PC-9 (cell line): ENCODE data around the gene NRXN2. TPM values are rescaled to one million over a fixed set of nuclear protein-coding genes. Genes with fewer than 3 reads are reported as not detected.
A peak's percentile ranks its signal among the peaks of the same experiment; 100 is the strongest.

Source experiments
- BruUV-seq: library from RNA; stranded (reverse); fragments of 400-500 nt; replicated peaks from 2 replicates; lab custom pipeline; 2021; lab: Mats Ljungman, UMichigan
- CTCF ChIA-PET: fragments of 300-600 bp; sonication (Branson Sonifier 250); formaldehyde crosslinking; loops from one replicate; lab custom pipeline; 2022; ENCODE audit warnings: antibody characterized with exemption; lab: Charles Lee
- POLR2A ChIA-PET: fragments of 300-600 bp; sonication (Branson Sonifier 250); formaldehyde crosslinking; loops from one replicate; lab custom pipeline; 2022; ENCODE audit warnings: antibody characterized with exemption; ENCODE audit not compliant: unreplicated experiment; lab: Charles Lee
- DNase-seq, 2 experiments: peaks; one replicate each; pipeline versions ENCODE4 v3.0.0 to v3.0.0-alpha.2; 2015 to 2022; ENCODE audit warnings: mixed read lengths in 1 of 2
- H2AFZ ChIP-seq: fragments of 200-600 bp; sonication (generic); 2 replicates; pipeline ENCODE4 v1.8.1; 2017; ENCODE audit warnings: antibody characterized with exemption
- H3F3A ChIP-seq: fragments of 200-600 bp; sonication (generic); 2 replicates; pipeline ENCODE4 v1.8.1; 2017; ENCODE audit warnings: antibody characterized with exemption, mild to moderate bottlenecking, low read depth; ENCODE audit not compliant: insufficient read depth
- H3K27ac ChIP-seq: fragments of 200-600 bp; sonication (generic); 2 replicates; pipeline ENCODE4 v1.6.1; 2016; ENCODE audit warnings: mixed run types
- H3K27me3 ChIP-seq: fragments of 200-600 bp; sonication (generic); 2 replicates; pipeline ENCODE4 v1.6.1; 2016; ENCODE audit warnings: low read depth, mixed run types; ENCODE audit not compliant: insufficient read depth
- H3K36me3 ChIP-seq: fragments of 200-600 bp; sonication (generic); 2 replicates; pipeline ENCODE4 v1.6.1; 2016; ENCODE audit warnings: low read depth, mixed run types
- H3K4me1 ChIP-seq: fragments of 200-600 bp; sonication (generic); replicated peaks from 2 replicates; pipeline ENCODE4 v1.6.1; 2016; ENCODE audit warnings: mixed run types; ENCODE audit not compliant: insufficient read depth
- H3K4me2 ChIP-seq: fragments of 200-600 bp; sonication (generic); 2 replicates; pipeline ENCODE4 v1.6.1; 2017; ENCODE audit warnings: mixed run types
- H3K4me3 ChIP-seq: fragments of 200-600 bp; sonication (generic); 2 replicates; pipeline ENCODE4 v1.6.1; 2016; ENCODE audit warnings: mixed run types
- H3K79me2 ChIP-seq: fragments of 200-600 bp; sonication (generic); 2 replicates; pipeline ENCODE4 v1.6.1; 2017; ENCODE audit warnings: low read depth, mixed run types
- H3K9me2 ChIP-seq: fragments of 200-600 bp; sonication (generic); 2 replicates; pipeline ENCODE4 v1.8.1; 2017; ENCODE audit warnings: mild to moderate bottlenecking; ENCODE audit not compliant: insufficient read depth
- H3K9me3 ChIP-seq: fragments of 200-600 bp; sonication (generic); 2 replicates; pipeline ENCODE4 v1.8.1; 2016; ENCODE audit warnings: low read depth; ENCODE audit not compliant: insufficient read depth
- H4K20me1 ChIP-seq: fragments of 200-600 bp; sonication (generic); 2 replicates; pipeline ENCODE4 v1.8.1; 2017; ENCODE audit not compliant: insufficient read depth
- EZH2 ChIP-seq: fragments of 200-600 bp; sonication (generic); IDR thresholded peaks from 2 replicates; pipeline ENCODE4 v1.8.0; 2017; ENCODE audit warnings: antibody characterized with exemption, low read depth
- intact Hi-C: fragments of 100-400 bp; cut with micrococcal nuclease; formaldehyde crosslinking; loops from one replicate; pipeline ENCODE4 v1.10.0; 2022; ENCODE audit not compliant: unreplicated experiment
- total RNA-seq: library from RNA; stranded (reverse); gene quantifications from 2 replicates; pipeline ENCODE4 v1.2.3, GENCODE V29; 2021
- TF ChIP-seq, protein P1 (sequence below): fragments of 200-600 bp; sonication (generic); conservative IDR thresholded peaks from 2 replicates; pipeline ENCODE4 v1.6.1; 2017; ENCODE audit warnings: mixed run types, antibody characterized with exemption, mild to moderate bottlenecking, moderate library complexity

NRXN2 gene
- total RNA-seq, 1 experiment from 2014 or later, result not detected

DNA sequence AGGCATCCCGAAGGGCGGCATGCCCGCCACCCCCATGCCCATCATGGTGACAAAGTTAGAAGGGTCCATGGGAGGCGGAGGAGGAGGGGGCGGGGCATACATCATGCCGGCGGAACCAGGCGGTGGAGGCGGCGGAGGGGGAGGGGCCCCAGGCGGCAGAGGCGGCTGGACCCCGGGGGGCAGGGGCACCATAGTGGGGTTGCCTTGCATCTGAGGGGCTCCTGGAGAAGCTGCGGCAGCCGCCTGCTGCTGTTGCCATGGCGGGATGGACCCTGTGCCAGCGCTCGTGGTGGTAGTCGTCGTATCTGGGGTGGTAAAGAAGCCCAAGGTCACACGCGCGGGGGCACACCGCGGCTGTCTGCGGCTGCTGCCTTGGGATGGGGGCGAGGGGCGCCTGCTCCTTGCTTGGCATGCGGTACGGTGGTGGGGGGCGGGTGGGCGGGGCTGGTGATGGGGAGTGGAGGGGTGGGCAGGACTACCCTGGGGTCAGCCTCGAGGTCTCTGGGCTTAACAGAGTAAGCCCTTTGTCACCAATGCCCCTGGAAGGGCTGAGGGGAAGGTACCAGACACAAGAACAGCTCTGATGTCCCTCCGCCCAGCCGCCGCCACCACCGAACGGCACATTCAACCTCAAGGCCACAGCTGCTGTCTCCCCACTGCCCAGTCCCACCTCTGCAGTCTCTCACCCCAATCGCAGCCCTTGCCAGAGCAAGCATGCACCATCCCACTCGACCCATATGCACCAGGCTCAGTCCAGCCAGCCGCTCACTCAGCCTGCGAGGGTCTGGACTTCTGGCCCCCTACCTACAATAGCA is 43.1 kb upstream of the NRXN2 start:
- H3F3A ChIP-seq, result peaks cover 90% of the 10 kb centered on the region
- no peaks in the 10 kb centered on the region for H3K9me3 ChIP-seq
- no peak overlapping the region for H2AFZ ChIP-seq
- no peaks in the 10 kb centered on the region for H3K9me2 ChIP-seq
- H3K4me3 ChIP-seq, result no peak overlapping the region
- H3K27ac ChIP-seq, result no peak overlapping the region
- H3K4me2 ChIP-seq, result no peak overlapping the region
- H3K4me1 ChIP-seq, result no peaks in the 10 kb centered on the region
- intact Hi-C loops, result no loop called here
- no peaks in the 10 kb centered on the region for H3K27me3 ChIP-seq
- peaks cover 56% of the 10 kb centered on the region for H3K36me3 ChIP-seq
- DNase-seq, result no peak
- H4K20me1 ChIP-seq, result peaks cover 86% of the 10 kb centered on the region
- no TSS peak for BruUV-seq
- ChIA-PET CTCF (interaction anchor here (0.6 kb wide), 1 partner anchor 13 kb away, joined by 3 read pairs; no protein-coding TSS in a partner anchor), POLR2A (no interaction called here)
- no peak for TF ChIP-seq EZH2
- TF ChIP-seq, protein P1, sequence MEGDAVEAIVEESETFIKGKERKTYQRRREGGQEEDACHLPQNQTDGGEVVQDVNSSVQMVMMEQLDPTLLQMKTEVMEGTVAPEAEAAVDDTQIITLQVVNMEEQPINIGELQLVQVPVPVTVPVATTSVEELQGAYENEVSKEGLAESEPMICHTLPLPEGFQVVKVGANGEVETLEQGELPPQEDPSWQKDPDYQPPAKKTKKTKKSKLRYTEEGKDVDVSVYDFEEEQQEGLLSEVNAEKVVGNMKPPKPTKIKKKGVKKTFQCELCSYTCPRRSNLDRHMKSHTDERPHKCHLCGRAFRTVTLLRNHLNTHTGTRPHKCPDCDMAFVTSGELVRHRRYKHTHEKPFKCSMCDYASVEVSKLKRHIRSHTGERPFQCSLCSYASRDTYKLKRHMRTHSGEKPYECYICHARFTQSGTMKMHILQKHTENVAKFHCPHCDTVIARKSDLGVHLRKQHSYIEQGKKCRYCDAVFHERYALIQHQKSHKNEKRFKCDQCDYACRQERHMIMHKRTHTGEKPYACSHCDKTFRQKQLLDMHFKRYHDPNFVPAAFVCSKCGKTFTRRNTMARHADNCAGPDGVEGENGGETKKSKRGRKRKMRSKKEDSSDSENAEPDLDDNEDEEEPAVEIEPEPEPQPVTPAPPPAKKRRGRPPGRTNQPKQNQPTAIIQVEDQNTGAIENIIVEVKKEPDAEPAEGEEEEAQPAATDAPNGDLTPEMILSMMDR, result no peak
- peaks cover 29% of the 10 kb centered on the region for H3K79me2 ChIP-seq

DNA sequence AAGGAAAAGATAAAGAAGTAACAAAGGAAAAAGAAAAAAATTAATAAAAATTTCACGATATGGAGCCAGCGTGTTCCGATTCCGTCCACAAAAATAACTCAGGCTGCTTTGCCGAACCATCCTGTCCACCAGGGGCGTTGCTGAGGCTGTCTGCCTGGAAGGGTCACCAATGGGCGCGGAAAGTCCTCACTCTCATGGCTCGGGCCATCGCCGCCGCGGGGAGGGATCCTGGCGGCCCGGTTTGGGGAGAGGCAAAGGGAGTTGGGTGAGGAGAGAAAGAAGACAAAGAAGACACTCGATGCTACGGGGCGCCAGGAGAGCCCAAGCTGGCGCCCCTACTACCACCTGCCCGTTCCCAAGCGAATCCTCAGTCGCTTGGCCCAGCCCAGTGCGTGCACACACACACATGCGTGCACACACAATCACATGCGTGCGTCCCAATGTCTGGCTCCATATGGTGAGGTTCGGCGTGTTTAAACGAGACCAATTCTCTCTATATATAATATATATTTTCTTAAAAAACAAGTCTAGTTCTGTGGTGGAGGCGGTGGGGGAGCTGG is 42.4 kb upstream of the NRXN2 start:
- intact Hi-C loops, result no loop called here
- CTCF ChIA-PET, result interaction anchor here (0.6 to 0.7 kb wide), 2 partner anchors 14 to 34 kb away, joined by 3 read pairs; no protein-coding TSS in a partner anchor
- no peaks in the 10 kb centered on the region for H3K27me3 ChIP-seq

GRCh38 chr11:64764753-64765152 is 41.8 kb upstream of the NRXN2 start:
- peaks cover 43% of the 10 kb centered on the region for H3K36me3 ChIP-seq
- no TSS peak for BruUV-seq
- H4K20me1 ChIP-seq, result peaks cover 81% of the 10 kb centered on the region
- DNase-seq, result no peak
- CTCF ChIA-PET, result interaction anchor here (0.7 kb wide), 1 partner anchor 33 kb away, joined by 3 read pairs; no protein-coding TSS in a partner anchor
- no peaks in the 10 kb centered on the region for H3K9me2 ChIP-seq
- no peaks in the 10 kb centered on the region for H3K27me3 ChIP-seq
- no peak overlapping the region for H3K4me2 ChIP-seq
- no peak overlapping the region for H3K27ac ChIP-seq
- no peaks in the 10 kb centered on the region for H3K4me1 ChIP-seq
- POLR2A ChIA-PET, result no interaction called here
- no peak overlapping the region for H2AFZ ChIP-seq
- no peaks in the 10 kb centered on the region for H3K9me3 ChIP-seq
- intact Hi-C loops, result no loop called here
- peaks cover 17% of the 10 kb centered on the region for H3K79me2 ChIP-seq
- TF ChIP-seq, protein P1, result no peak
- TF ChIP-seq EZH2, result no peak
- H3K4me3 ChIP-seq, result no peak overlapping the region
- H3F3A ChIP-seq, result peaks cover 90% of the 10 kb centered on the region

More for the DNA sequence above, 42.4 kb upstream of the NRXN2 start:
- Histone ChIP-seq H2AFZ (no peak overlapping the region), H3K4me1 (no peaks in the 10 kb centered on the region), H4K20me1 (peaks cover 86% of the 10 kb centered on the region), H3K9me3 (no peaks in the 10 kb centered on the region), H3K36me3 (peaks cover 49% of the 10 kb centered on the region), H3F3A (peaks cover 90% of the 10 kb centered on the region), H3K4me3 (no peak overlapping the region), H3K4me2 (no peak overlapping the region), H3K9me2 (no peaks in the 10 kb centered on the region), H3K27ac (no peak overlapping the region), H3K79me2 (peaks cover 23% of the 10 kb centered on the region)
- POLR2A ChIA-PET, result no interaction called here
- TSS peak; percentile 4 for BruUV-seq
- TF ChIP-seq, protein P1, result peak; percentile 32; the same call in 1 of the 2 replicates
- TF ChIP-seq EZH2, result no peak
- no peak for DNase-seq
